ACC112 (cell line): ENCODE data around the gene TYK2.

Source experiments
- H2AFZ ChIP-seq: fragments of 200-600 bp; sonication (generic); one replicate; pipeline ENCODE4 v1.6.0; 2017; ENCODE audit warnings: antibody characterized with exemption, low read length; ENCODE audit not compliant: unreplicated experiment
- H3K27ac ChIP-seq: fragments of 200-600 bp; sonication (generic); 2 replicates; pipeline ENCODE4 v1.5.1; 2014; ENCODE audit warnings: low read depth, mild to moderate bottlenecking, antibody characterized with exemption, low read length, moderate library complexity
- H3K27me3 ChIP-seq: fragments of 200-600 bp; sonication (generic); 2 replicates; pipeline ENCODE4 v1.6.1; 2014; ENCODE audit warnings: mild to moderate bottlenecking, antibody characterized with exemption, low read length, moderate library complexity, mixed read lengths; ENCODE audit not compliant: insufficient read depth
- H3K36me3 ChIP-seq: fragments of 200-600 bp; sonication (generic); 2 replicates; pipeline ENCODE4 v1.6.1; 2016; ENCODE audit warnings: mild to moderate bottlenecking, antibody characterized with exemption, low read length, moderate library complexity, mixed read lengths; ENCODE audit not compliant: insufficient read depth
- H3K4me1 ChIP-seq: fragments of 200-600 bp; sonication (generic); one replicate; pipeline ENCODE4 v1.6.1; 2016; ENCODE audit warnings: low read length, mixed read lengths; ENCODE audit not compliant: insufficient read depth, unreplicated experiment, control insufficient read depth
- H3K4me3 ChIP-seq: fragments of 200-600 bp; sonication (generic); 2 replicates; pipeline ENCODE4 v1.5.1; 2014; ENCODE audit warnings: mild to moderate bottlenecking, low read depth, low read length
- H3K79me2 ChIP-seq: fragments of 200-600 bp; sonication (generic); one replicate; pipeline ENCODE4 v1.6.0; 2016; ENCODE audit warnings: low read length; ENCODE audit not compliant: control insufficient read depth, unreplicated experiment, insufficient read depth

TYK2 gene

GRCh38 chr19:10309423-10309822 lies 70.9 kb downstream of the TYK2 start, which contains the start of gene ZGLP1:
ZGLP1 (minus strand) TSS chr19:10309815.
- Histone ChIP-seq H3K27ac (no peak within 1 kb of the TSS), H3K27me3 (no peaks in the 10 kb centered on the region), H3K4me1 (peaks cover 4% of the 10 kb centered on the region), H3K36me3 (no peaks in the 10 kb centered on the region), H2AFZ (no peak within 1 kb of the TSS), H3K79me2 (peaks cover 3% of the 10 kb centered on the region), H3K4me3 (no peak within 1 kb of the TSS)

GRCh38 chr19:10306327-10306726 lies 74.0 kb downstream of the TYK2 start:
- no peaks in the 10 kb centered on the region for H3K27me3 ChIP-seq
- H3K36me3 ChIP-seq, result no peaks in the 10 kb centered on the region
- no peak overlapping the region for H3K4me3 ChIP-seq
- H3K79me2 ChIP-seq, result no peaks in the 10 kb centered on the region
- H3K4me1 ChIP-seq, result peaks cover 15% of the 10 kb centered on the region
- no peak overlapping the region for H2AFZ ChIP-seq
- no peak overlapping the region for H3K27ac ChIP-seq

- H3K4me1 ChIP-seq, result peaks cover 15% of the 10 kb centered on the region
- H3K36me3 ChIP-seq, result no peaks in the 10 kb centered on the region
- H3K4me3 ChIP-seq, result no peak overlapping the region
- no peak overlapping the region for H2AFZ ChIP-seq
- no peaks in the 10 kb centered on the region for H3K79me2 ChIP-seq
- H3K27ac ChIP-seq, result no peak overlapping the region
- H3K27me3 ChIP-seq, result no peaks in the 10 kb centered on the region
Observed at GRCh38 chr19:10305139-10305806, 75.1 kb downstream of the TYK2 start.
